Endothelial cell of umbilical vein (primary cell): ENCODE results near the gene CHTOP. TPM values are rescaled to one million over a fixed set of nuclear protein-coding genes. Genes with fewer than 3 reads are reported as not detected.

Experiments
- BruUV-seq: library from RNA; stranded (reverse); fragments of 400-500 nt; replicated peaks from 2 replicates; lab custom pipeline; 2021; lab: Mats Ljungman, UMichigan
- CTCF ChIA-PET: fragments of 300-600, 350-600 bp; sonication (Branson Sonifier 250); formaldehyde crosslinking; loops from one replicate; lab custom pipeline; 2021; ENCODE audit warnings: antibody characterized with exemption, inconsistent platforms; lab: Charles Lee
- POLR2A ChIA-PET: fragments of 300-600, 350-600 bp; sonication (Branson Sonifier 250); formaldehyde crosslinking; loops from one replicate; lab custom pipeline; 2021; ENCODE audit warnings: antibody characterized with exemption, inconsistent platforms; lab: Charles Lee
- DNase-seq: peaks from one replicate; pipeline ENCODE4 v3.0.0-alpha.2; 2011; ENCODE audit warnings: low read depth, low spot score
- FAIRE-seq: peaks from 2 replicates; lab custom pipeline; 2011; peaks lifted over from hg19 to GRCh38; lab: Jason Lieb, UNC
- H2AFZ ChIP-seq: 2 replicates; pipeline ENCODE4 v1.6.0; 2012; ENCODE audit warnings: low read depth, low read length, control low read depth, inconsistent platforms
- H3K27ac ChIP-seq: 2 replicates; pipeline ENCODE4 v1.5.1; 2011; ENCODE audit warnings: low read depth, mild to moderate bottlenecking, control low read depth, low read length, moderate library complexity; ENCODE audit not compliant: insufficient read depth
- H3K27me3 ChIP-seq, 2 experiments: 2 replicates each; pipeline versions ENCODE4 v1.6.0 to v1.6.1; 2011; ENCODE audit warnings: low read length in 2 of 2, mixed read lengths in 1 of 2; ENCODE audit not compliant: control insufficient read depth in 2 of 2, insufficient read depth in 2 of 2
- H3K36me3 ChIP-seq, 2 experiments: 2 replicates in 1 of 2; 3 replicates in 1 of 2; pipeline ENCODE4 v1.5.1; 2011; ENCODE audit warnings: low read length in 2 of 2, mild to moderate bottlenecking in 1 of 2, moderate library complexity in 1 of 2; ENCODE audit not compliant: control insufficient read depth in 2 of 2, insufficient read depth in 2 of 2; ENCODE audit errors: extremely low read depth in 1 of 2
- H3K4me1 ChIP-seq: 3 replicates; pipeline ENCODE4 v1.5.1; 2011; ENCODE audit warnings: mild to moderate bottlenecking, low read length; ENCODE audit not compliant: control insufficient read depth, insufficient read depth; ENCODE audit errors: extremely low read depth
- H3K4me2 ChIP-seq: 2 replicates; pipeline ENCODE4 v1.6.1; 2011; ENCODE audit warnings: low read length, control low read depth, mixed read lengths; ENCODE audit not compliant: insufficient read depth
- H3K4me3 ChIP-seq, 3 experiments: fragments of 200-600 bp in 1 of 3; sonication (generic), shearing (Covaris generic) in 1 of 3; replicated peaks in 1 of 3; 2 replicates each; pipeline ENCODE4 v1.5.1; 2011 to 2016; ENCODE audit warnings: control low read depth in 3 of 3, low read length in 3 of 3, mild to moderate bottlenecking in 2 of 3, inconsistent platforms in 1 of 3, low read depth in 1 of 3, moderate library complexity in 1 of 3; ENCODE audit not compliant: insufficient read depth in 1 of 3
- H3K79me2 ChIP-seq: 2 replicates; pipeline ENCODE4 v1.6.0; 2012; ENCODE audit warnings: low read length, inconsistent platforms; ENCODE audit not compliant: control insufficient read depth, insufficient read depth
- H3K9ac ChIP-seq: replicated peaks from 2 replicates; pipeline ENCODE3; 2011; ENCODE audit warnings: low read length, control low read depth; ENCODE audit not compliant: insufficient read depth; ENCODE audit errors: extremely low read depth
- H3K9me1 ChIP-seq: replicated peaks from 3 replicates; pipeline ENCODE4 v1.6.0; 2011; ENCODE audit warnings: mild to moderate bottlenecking, low read length; ENCODE audit not compliant: control insufficient read depth, insufficient read depth; ENCODE audit errors: extremely low read depth
- H3K9me3 ChIP-seq: replicated peaks from 2 replicates; pipeline ENCODE4 v1.5.1; 2012; ENCODE audit warnings: low read length, inconsistent platforms; ENCODE audit not compliant: control insufficient read depth, insufficient read depth
- H4K20me1 ChIP-seq: replicated peaks from 2 replicates; pipeline ENCODE3; 2011; ENCODE audit warnings: mild to moderate bottlenecking, low read length; ENCODE audit not compliant: control insufficient read depth, insufficient read depth; ENCODE audit errors: extremely low read depth
- CTCF ChIP-seq, 2 donors: IDR thresholded peaks; 1 replicate in 1 of 2; 2 replicates in 1 of 2; pipeline ENCODE4 v1.5.1; 2011; ENCODE audit warnings: low read length in 2 of 2, mild to moderate bottlenecking in 2 of 2, moderate library complexity in 2 of 2, control low read depth in 1 of 2, inconsistent platforms in 1 of 2, low read depth in 1 of 2; ENCODE audit not compliant: insufficient read depth in 1 of 2; ENCODE audit errors: extremely low read depth in 1 of 2
- EZH2 ChIP-seq: IDR thresholded peaks from 2 replicates; pipeline ENCODE4 v1.6.1; 2012; ENCODE audit warnings: borderline replicate concordance, low read depth, mild to moderate bottlenecking, moderate library complexity, low read length, inconsistent platforms; ENCODE audit not compliant: severe bottlenecking
- FOS ChIP-seq: IDR thresholded peaks from 2 replicates; pipeline ENCODE4 v1.6.1; 2011; ENCODE audit warnings: mild to moderate bottlenecking, low read length, moderate library complexity, borderline replicate concordance; ENCODE audit not compliant: insufficient read depth
- GATA2 ChIP-seq: IDR thresholded peaks from 2 replicates; pipeline ENCODE4 v1.7.0; 2011; ENCODE audit warnings: low read depth, mild to moderate bottlenecking, moderate library complexity, mixed read lengths, low read length; ENCODE audit not compliant: insufficient read length, insufficient read depth
- JUN ChIP-seq: IDR thresholded peaks from 2 replicates; pipeline ENCODE4 v1.6.1; 2011; ENCODE audit warnings: borderline replicate concordance, low read depth; ENCODE audit not compliant: insufficient read length, insufficient read depth
- MAX ChIP-seq: IDR thresholded peaks from 2 replicates; pipeline ENCODE4 v1.6.1; 2011; ENCODE audit not compliant: insufficient read depth, insufficient read length
- MYC ChIP-seq: IDR thresholded peaks from one replicate; pipeline ENCODE4 v1.6.1; 2011; ENCODE audit warnings: mild to moderate bottlenecking, low read depth, low read length
- POLR2A ChIP-seq: IDR thresholded peaks from 2 replicates; pipeline ENCODE4 v1.6.1; 2012; ENCODE audit warnings: low read depth, mild to moderate bottlenecking, control low read depth, low read length
- POLR2AphosphoS5 ChIP-seq: IDR thresholded peaks from 2 replicates; pipeline ENCODE4 v1.6.1; 2012; ENCODE audit warnings: low read depth, mild to moderate bottlenecking, control low read depth, low read length, moderate library complexity; ENCODE audit not compliant: insufficient read depth
- dilution Hi-C: fragments of 300-500 bp; cut with MboI; formaldehyde crosslinking; loops from one replicate; pipeline ENCODE4 v1.15.0; 2019; ENCODE audit warnings: low sequenced_read_pairs; ENCODE audit not compliant: extremely low pct_ligation_motif_present
- intact Hi-C: fragments of 100-400 bp; cut with micrococcal nuclease; formaldehyde crosslinking; loops from one replicate; pipeline ENCODE4 v1.10.0; 2022
- polyA plus RNA-seq, 4 experiments: library from polyadenylated mRNA; depleted of rRNA in 3 of 4; stranded (reverse) in 3 of 4; unstranded in 1 of 4; fragments of >200 nt; gene quantifications; 2 replicates each; pipeline versions ENCODE4 v1.2.1 to v1.2.3, GENCODE V29; 2011 to 2012; ENCODE audit warnings: missing spikeins in 1 of 4
- total RNA-seq: library from RNA; stranded (reverse); gene quantifications from 2 replicates; pipeline ENCODE4 v1.2.3, GENCODE V29; 2021

CHTOP gene
- total and polyA plus RNA-seq, 2 donors (not counting 3 experiments of a cell fraction or from before 2014, with no cell fraction given) = 62.0 to 74.4 TPM

- no peaks in the 10 kb centered on the region for H4K20me1 ChIP-seq
- no peak overlapping the region for H2AFZ ChIP-seq
- no peaks in the 10 kb centered on the region for H3K9me1 ChIP-seq
- FAIRE-seq (peak; percentile 84), DNase-seq (peak; percentile 62)
- peak overlapping the region; percentile 98 for H3K27ac ChIP-seq
- ChIA-PET POLR2A (interaction anchor here (0.5 to 4.9 kb wide), 11 partner anchors 10 to 42 kb away, joined by 3 to 43 read pairs (median 4); partner anchors contain the start of genes CHTOP, S100A1 and S100A13), CTCF (interaction anchor here (1.1 to 7.7 kb wide), 8 partner anchors 9 to 98 kb away, joined by 3 to 54 read pairs (median 7); partner anchors contain the start of genes CHTOP, S100A1 and S100A13)
- H3K4me2 ChIP-seq = peak overlapping the region; percentile 83
- peak overlapping the region; percentile 98 for H3K9ac ChIP-seq
- dilution Hi-C loops = no loop called here
- H3K4me1 ChIP-seq = peaks cover 40% of the 10 kb centered on the region
- H3K9me3 ChIP-seq = no peaks in the 10 kb centered on the region
- peaks cover 13% of the 10 kb centered on the region in 2 experiments for H3K36me3 ChIP-seq
- H3K79me2 ChIP-seq = peaks cover 45% of the 10 kb centered on the region
- no peaks in the 10 kb centered on the region for H3K27me3 ChIP-seq
- intact Hi-C loops = loop anchor here (1.0 kb wide), 2 partner anchors 36 to 42 kb away; no protein-coding TSS in a partner anchor
- peak; percentile 34 for TF ChIP-seq POLR2A
- TF ChIP-seq JUN = no peak
- peak; percentile 62 for TF ChIP-seq POLR2AphosphoS5
- peak overlapping the region; percentile 2 to 87 (median 86) for H3K4me3 ChIP-seq
- BruUV-seq = TSS peak; percentile 38
Measured at GRCh38 chr1:153608089-153608682, 25.7 kb upstream of the CHTOP start.

GRCh38 chr1:153608742-153609584, 24.9 kb upstream of the CHTOP start:
- Histone ChIP-seq H2AFZ (no peak overlapping the region), H3K36me3 (peaks cover 13% of the 10 kb centered on the region in 2 experiments), H3K9me3 (no peaks in the 10 kb centered on the region), H3K4me2 (peak overlapping the region; percentile 83), H3K9me1 (no peaks in the 10 kb centered on the region), H3K4me1 (peaks cover 40% of the 10 kb centered on the region), H3K27me3 (no peaks in the 10 kb centered on the region), H3K27ac (peak overlapping the region; percentile 98), H3K9ac (peak overlapping the region; percentile 98), H3K4me3 (peak overlapping the region; percentile 2 to 87 (median 86)), H3K79me2 (peaks cover 45% of the 10 kb centered on the region), H4K20me1 (no peaks in the 10 kb centered on the region)
- dilution Hi-C loops (no loop called here), intact Hi-C loops (loop anchor here (1.0 kb wide), 7 partner anchors 11 to 76 kb away; partner anchors contain the start of genes CHTOP, S100A13 and SNAPIN)
- peak; percentile 99 for FAIRE-seq
- CTCF ChIA-PET = interaction anchor here (2.2 to 7.7 kb wide), 3 partner anchors 8 to 37 kb away, joined by 10 to 54 read pairs (median 42); partner anchors contain the start of genes S100A1 and S100A13
- no TSS peak for BruUV-seq
- DNase-seq = peak; percentile 98
- POLR2A ChIA-PET = interaction anchor here (0.5 to 4.9 kb wide), 10 partner anchors 9 to 43 kb away, joined by 3 to 43 read pairs (median 4); partner anchors contain the start of genes CHTOP, S100A1 and S100A13
- TF ChIP-seq JUN (peak; percentile 93), FOS (peak; percentile 99), POLR2A (peak; percentile 93), MAX (no peak), MYC (peak; percentile 88), GATA2 (peak; percentile 33), POLR2AphosphoS5 (peak; percentile 94), CTCF (IDR thresholded peaks at IDR 0.05; ENCODE audit: extremely low read depth in 1 of 2, insufficient read depth in 1 of 2, low read depth in 1 of 2, low read length in 2 of 2) (no peak), EZH2 (no peak)
